Rectal smooth muscle tissue (tissue), 1 donor: ENCODE measurements around the gene NLGN1.

Experiments used
- H3K27ac ChIP-seq: one replicate; pipeline ENCODE4 v1.7.0; 2013; ENCODE audit warnings: low read depth, low read length, inconsistent platforms
- H3K27me3 ChIP-seq: one replicate; pipeline ENCODE4 v1.7.0; 2013; ENCODE audit warnings: low read length; ENCODE audit not compliant: control insufficient read depth, insufficient read depth
- H3K36me3 ChIP-seq: one replicate; pipeline ENCODE4 v1.7.0; 2013; ENCODE audit warnings: low read length; ENCODE audit not compliant: control insufficient read depth, insufficient read depth
- H3K4me1 ChIP-seq: one replicate; pipeline ENCODE4 v1.7.0; 2013; ENCODE audit warnings: low read length; ENCODE audit not compliant: control insufficient read depth, insufficient read depth
- H3K4me3 ChIP-seq: one replicate; pipeline ENCODE4 v1.7.0; 2013; ENCODE audit warnings: low read length
- H3K9ac ChIP-seq: one replicate; pipeline ENCODE4 v1.7.0; 2013; ENCODE audit warnings: low read length

Gene NLGN1

GRCh38 chr3:173660645-173661299 lies 263.2 kb downstream of the NLGN1 start:
- H3K36me3 ChIP-seq: no peaks in the 10 kb centered on the region
- no peak overlapping the region for H3K4me3 ChIP-seq
- no peak overlapping the region for H3K27ac ChIP-seq
- no peak overlapping the region for H3K9ac ChIP-seq
- H3K4me1 ChIP-seq: no peaks in the 10 kb centered on the region
- H3K27me3 ChIP-seq: no peaks in the 10 kb centered on the region

GRCh38 chr3:173663696-173664111 lies 266.2 kb downstream of the NLGN1 start:
- Histone ChIP-seq H3K27ac (no peak overlapping the region), H3K4me3 (no peak overlapping the region), H3K9ac (no peak overlapping the region), H3K27me3 (no peaks in the 10 kb centered on the region), H3K36me3 (no peaks in the 10 kb centered on the region), H3K4me1 (no peaks in the 10 kb centered on the region)

- Histone ChIP-seq H3K36me3 (no peaks in the 10 kb centered on the region), H3K9ac (no peak overlapping the region), H3K4me3 (no peak overlapping the region), H3K27me3 (no peaks in the 10 kb centered on the region), H3K4me1 (no peaks in the 10 kb centered on the region), H3K27ac (no peak overlapping the region)
These were observed 278.6 kb downstream of the NLGN1 start for GRCh38 chr3:173676094-173676493.

GRCh38 chr3:173681188-173681678 lies 283.7 kb downstream of the NLGN1 start:
- Histone ChIP-seq H3K4me1 (no peaks in the 10 kb centered on the region), H3K4me3 (no peak overlapping the region), H3K27me3 (no peaks in the 10 kb centered on the region), H3K9ac (no peak overlapping the region), H3K36me3 (no peaks in the 10 kb centered on the region), H3K27ac (no peak overlapping the region)

GRCh38 chr3:173685456-173685855 lies 287.9 kb downstream of the NLGN1 start:
- no peak overlapping the region for H3K4me3 ChIP-seq
- H3K27ac ChIP-seq: no peak overlapping the region
- H3K9ac ChIP-seq: no peak overlapping the region
- H3K27me3 ChIP-seq: no peaks in the 10 kb centered on the region
- H3K36me3 ChIP-seq: no peaks in the 10 kb centered on the region
- H3K4me1 ChIP-seq: no peaks in the 10 kb centered on the region

GRCh38 chr3:173688216-173688842 lies 290.8 kb downstream of the NLGN1 start:
- Histone ChIP-seq H3K27ac (no peak overlapping the region), H3K9ac (no peak overlapping the region), H3K4me1 (no peaks in the 10 kb centered on the region), H3K4me3 (no peak overlapping the region), H3K27me3 (no peaks in the 10 kb centered on the region), H3K36me3 (no peaks in the 10 kb centered on the region)

- Histone ChIP-seq H3K9ac (no peak overlapping the region), H3K4me3 (no peak overlapping the region), H3K27me3 (no peaks in the 10 kb centered on the region), H3K27ac (no peak overlapping the region), H3K4me1 (no peaks in the 10 kb centered on the region), H3K36me3 (no peaks in the 10 kb centered on the region)
These were observed 293.1 kb downstream of the NLGN1 start for GRCh38 chr3:173690542-173691180.

- no peak overlapping the region for H3K4me3 ChIP-seq
- no peaks in the 10 kb centered on the region for H3K4me1 ChIP-seq
- no peak overlapping the region for H3K27ac ChIP-seq
- no peak overlapping the region for H3K9ac ChIP-seq
- no peaks in the 10 kb centered on the region for H3K36me3 ChIP-seq
- H3K27me3 ChIP-seq: no peaks in the 10 kb centered on the region
These were observed 301.8 kb downstream of the NLGN1 start for GRCh38 chr3:173699353-173699752.

GRCh38 chr3:173700336-173700735 lies 302.8 kb downstream of the NLGN1 start:
- no peak overlapping the region for H3K4me3 ChIP-seq
- H3K9ac ChIP-seq: no peak overlapping the region
- H3K36me3 ChIP-seq: no peaks in the 10 kb centered on the region
- no peaks in the 10 kb centered on the region for H3K27me3 ChIP-seq
- H3K27ac ChIP-seq: no peak overlapping the region
- H3K4me1 ChIP-seq: no peaks in the 10 kb centered on the region

- no peaks in the 10 kb centered on the region for H3K4me1 ChIP-seq
- H3K36me3 ChIP-seq: no peaks in the 10 kb centered on the region
- no peaks in the 10 kb centered on the region for H3K27me3 ChIP-seq
- no peak overlapping the region for H3K4me3 ChIP-seq
- no peak overlapping the region for H3K9ac ChIP-seq
- no peak overlapping the region for H3K27ac ChIP-seq
These were observed 305.0 kb downstream of the NLGN1 start for GRCh38 chr3:173702561-173702960.

GRCh38 chr3:173703771-173704170 lies 306.2 kb downstream of the NLGN1 start:
- H3K9ac ChIP-seq: no peak overlapping the region
- no peak overlapping the region for H3K4me3 ChIP-seq
- no peaks in the 10 kb centered on the region for H3K36me3 ChIP-seq
- no peak overlapping the region for H3K27ac ChIP-seq
- no peaks in the 10 kb centered on the region for H3K27me3 ChIP-seq
- H3K4me1 ChIP-seq: no peaks in the 10 kb centered on the region

GRCh38 chr3:173706630-173707029 lies 309.1 kb downstream of the NLGN1 start:
- no peaks in the 10 kb centered on the region for H3K27me3 ChIP-seq
- no peaks in the 10 kb centered on the region for H3K4me1 ChIP-seq
- no peak overlapping the region for H3K4me3 ChIP-seq
- H3K9ac ChIP-seq: no peak overlapping the region
- no peaks in the 10 kb centered on the region for H3K36me3 ChIP-seq
- H3K27ac ChIP-seq: no peak overlapping the region
